HFFc6 (cell line): ENCODE results near the gene THAP3. TPM values are rescaled to one million over a fixed set of nuclear protein-coding genes. Genes with fewer than 3 reads are reported as not detected.

ENCODE experiments used
- DNase-seq: peaks from one replicate; pipeline ENCODE4 v3.0.0-alpha.2; 2018
- H3K27ac Mint-ChIP-seq: 2 replicates; pipeline ENCODE4 v1.8.0; 2020; ENCODE audit warnings: mild to moderate bottlenecking, mixed read lengths
- H3K27me3 Mint-ChIP-seq: 2 replicates; pipeline ENCODE4 v1.8.0; 2021; ENCODE audit warnings: mild to moderate bottlenecking, moderate library complexity, mixed read lengths; ENCODE audit not compliant: insufficient read depth
- H3K36me3 Mint-ChIP-seq: 2 replicates; pipeline ENCODE4 v1.8.0; 2021; ENCODE audit warnings: low read depth, mixed read lengths
- H3K4me1 Mint-ChIP-seq: 2 replicates; pipeline ENCODE4 v1.8.0; 2020; ENCODE audit warnings: low read depth, mixed read lengths
- H3K4me3 Mint-ChIP-seq: 2 replicates; pipeline ENCODE4 v1.8.0; 2020; ENCODE audit warnings: mild to moderate bottlenecking, moderate library complexity, mixed read lengths
- H3K9me3 Mint-ChIP-seq: 2 replicates; pipeline ENCODE4 v1.8.0; 2020; ENCODE audit warnings: mild to moderate bottlenecking, mixed read lengths
- total RNA-seq, 6 experiments: library from RNA; stranded (reverse); fragmentation: NEBNext Ultra II Directional; extraction: Animal tissue kit (Norgen Biotek cat#: 25700); gene quantifications; 2 replicates in 1 of 6; 3 replicates in 5 of 6; pipeline ENCODE4 v1.2.3, GENCODE V29; 2021
- TF ChIP-seq, protein P1 (sequence below): fragments of 200-600 bp; sonication (generic); IDR thresholded peaks from 2 replicates; pipeline ENCODE4 v1.5.0; 2021; ENCODE audit warnings: antibody characterized with exemption, mild to moderate bottlenecking

Gene THAP3
- total RNA-seq, 6 experiments from 2014 or later: 12.9 to 18.2 (median 16.2) TPM

- TF ChIP-seq, protein P1, sequence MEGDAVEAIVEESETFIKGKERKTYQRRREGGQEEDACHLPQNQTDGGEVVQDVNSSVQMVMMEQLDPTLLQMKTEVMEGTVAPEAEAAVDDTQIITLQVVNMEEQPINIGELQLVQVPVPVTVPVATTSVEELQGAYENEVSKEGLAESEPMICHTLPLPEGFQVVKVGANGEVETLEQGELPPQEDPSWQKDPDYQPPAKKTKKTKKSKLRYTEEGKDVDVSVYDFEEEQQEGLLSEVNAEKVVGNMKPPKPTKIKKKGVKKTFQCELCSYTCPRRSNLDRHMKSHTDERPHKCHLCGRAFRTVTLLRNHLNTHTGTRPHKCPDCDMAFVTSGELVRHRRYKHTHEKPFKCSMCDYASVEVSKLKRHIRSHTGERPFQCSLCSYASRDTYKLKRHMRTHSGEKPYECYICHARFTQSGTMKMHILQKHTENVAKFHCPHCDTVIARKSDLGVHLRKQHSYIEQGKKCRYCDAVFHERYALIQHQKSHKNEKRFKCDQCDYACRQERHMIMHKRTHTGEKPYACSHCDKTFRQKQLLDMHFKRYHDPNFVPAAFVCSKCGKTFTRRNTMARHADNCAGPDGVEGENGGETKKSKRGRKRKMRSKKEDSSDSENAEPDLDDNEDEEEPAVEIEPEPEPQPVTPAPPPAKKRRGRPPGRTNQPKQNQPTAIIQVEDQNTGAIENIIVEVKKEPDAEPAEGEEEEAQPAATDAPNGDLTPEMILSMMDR: no peak
- DNase-seq: no peak
- Mint-ChIP-seq H3K9me3 (no peaks in the 10 kb centered on the region), H3K27ac (no peak overlapping the region), H3K27me3 (peaks cover 8% of the 10 kb centered on the region), H3K4me1 (peaks cover 41% of the 10 kb centered on the region), H3K36me3 (peaks cover 40% of the 10 kb centered on the region), H3K4me3 (peak overlapping the region; percentile 95; the same call in 1 of the 2 replicates)
Measured at GRCh38 chr1:6627031-6627430, 2.4 kb downstream of the THAP3 start.

GRCh38 chr1:6627841-6628545, 3.3 kb downstream of the THAP3 start:
- DNase-seq: no peak
- Mint-ChIP-seq H3K4me1 (peaks cover 32% of the 10 kb centered on the region), H3K4me3 (peak overlapping the region; percentile 65), H3K27ac (peak overlapping the region; percentile 38; the same call in 1 of the 2 replicates), H3K36me3 (peaks cover 40% of the 10 kb centered on the region), H3K9me3 (no peaks in the 10 kb centered on the region), H3K27me3 (peaks cover 8% of the 10 kb centered on the region)
- TF ChIP-seq, protein P1: no peak

- Mint-ChIP-seq H3K36me3 (peaks cover 30% of the 10 kb centered on the region), H3K4me3 (no peak overlapping the region), H3K9me3 (no peaks in the 10 kb centered on the region), H3K27me3 (peaks cover 8% of the 10 kb centered on the region), H3K4me1 (peaks cover 22% of the 10 kb centered on the region), H3K27ac (no peak overlapping the region; the same call in 1 of the 2 replicates)
- DNase-seq: no peak
- TF ChIP-seq, protein P1: no peak
Measured at GRCh38 chr1:6628971-6629479, 4.4 kb downstream of the THAP3 start.

DNA sequence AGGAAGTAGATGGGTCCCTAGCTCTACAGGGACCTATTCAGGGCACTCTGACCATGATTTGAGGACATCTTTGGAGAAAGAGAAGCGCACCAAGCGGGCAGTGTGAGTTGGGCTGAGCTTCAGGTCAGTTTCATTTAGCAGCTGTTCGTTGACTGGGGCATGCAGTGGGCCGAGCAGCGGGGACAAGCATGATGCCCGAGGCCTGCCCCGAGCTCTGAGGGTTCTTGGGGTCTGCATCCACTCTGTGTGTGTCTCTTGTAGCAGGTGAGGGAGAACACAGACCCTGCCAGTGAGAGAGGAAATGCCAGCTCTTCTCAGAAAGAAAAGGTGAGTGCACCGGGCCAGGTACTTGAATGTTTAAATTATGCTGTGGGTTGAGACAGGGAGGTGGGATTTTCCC, 5.4 kb downstream of the THAP3 start:
- Mint-ChIP-seq H3K4me1 (peaks cover 14% of the 10 kb centered on the region), H3K27ac (no peak overlapping the region), H3K4me3 (no peak overlapping the region), H3K9me3 (no peaks in the 10 kb centered on the region), H3K36me3 (peaks cover 25% of the 10 kb centered on the region), H3K27me3 (peaks cover 4% of the 10 kb centered on the region)
- DNase-seq: no peak
- TF ChIP-seq, protein P1: no peak

GRCh38 chr1:6631058-6631457, 6.4 kb downstream of the THAP3 start:
- peaks cover 16% of the 10 kb centered on the region for H3K4me1 Mint-ChIP-seq
- peaks cover 1% of the 10 kb centered on the region for H3K27me3 Mint-ChIP-seq
- TF ChIP-seq, protein P1: no peak
- no peak overlapping the region for H3K27ac Mint-ChIP-seq
- H3K9me3 Mint-ChIP-seq: no peaks in the 10 kb centered on the region
- no peak for DNase-seq
- peaks cover 19% of the 10 kb centered on the region for H3K36me3 Mint-ChIP-seq
- H3K4me3 Mint-ChIP-seq: no peak overlapping the region
